Measurements from ENCODE around the gene WFDC2. TPM values are rescaled to one million over a fixed set of nuclear protein-coding genes. Genes with fewer than 3 reads are reported as not detected.

The WFDC2 gene
- total and polyA plus RNA-seq, 2 donors (not counting 3 experiments of a cell fraction or from before 2014, with no cell fraction given), result not detected

DNA sequence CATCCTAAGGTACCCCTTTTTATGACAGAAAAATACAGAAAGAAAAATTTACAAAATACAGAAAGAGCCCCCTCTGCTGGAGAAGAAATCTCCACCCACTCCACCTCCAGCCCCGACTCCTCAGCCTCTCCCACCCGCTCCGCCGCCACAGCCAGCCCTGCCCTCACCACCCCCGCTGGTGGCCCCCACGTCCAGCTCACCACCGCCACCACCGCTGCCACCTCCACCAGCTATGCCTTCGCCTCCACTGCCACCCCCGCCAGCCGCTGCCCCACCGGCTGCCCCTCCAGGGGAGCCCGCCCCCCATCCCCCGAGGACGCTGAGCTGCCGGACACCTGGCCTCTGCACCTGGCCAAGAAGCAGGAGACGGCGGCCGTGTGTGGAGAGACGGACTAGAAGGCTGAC is 17.7 kb downstream of the WFDC2 start:
- no peaks in the 10 kb centered on the region for H3K9me1 ChIP-seq (replicated peaks; ENCODE audit: control insufficient read depth, extremely low read depth, insufficient read depth, low read length)
- H3K4me2 ChIP-seq (ENCODE audit: insufficient read depth, low read length), result no peak overlapping the region
- H2AFZ ChIP-seq (ENCODE audit: low read depth, low read length), result no peak overlapping the region
- CTCF ChIA-PET, result no interaction called here
- no peaks in the 10 kb centered on the region for H3K36me3 ChIP-seq (ENCODE audit: control insufficient read depth in 2 of 2, extremely low read depth in 1 of 2, insufficient read depth in 2 of 2, low read length in 2 of 2)
- no peak for TF ChIP-seq POLR2A (IDR thresholded peaks at IDR 0.05; ENCODE audit: low read depth, low read length)
- TF ChIP-seq, protein P1, sequence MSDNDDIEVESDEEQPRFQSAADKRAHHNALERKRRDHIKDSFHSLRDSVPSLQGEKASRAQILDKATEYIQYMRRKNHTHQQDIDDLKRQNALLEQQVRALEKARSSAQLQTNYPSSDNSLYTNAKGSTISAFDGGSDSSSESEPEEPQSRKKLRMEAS (IDR thresholded peaks at IDR 0.05; ENCODE audit: insufficient read depth, insufficient read length), result no peak
- no peak for TF ChIP-seq MYC (IDR thresholded peaks at IDR 0.05; ENCODE audit: low read depth, low read length)
- no peak for TF ChIP-seq GATA2 (IDR thresholded peaks at IDR 0.05; ENCODE audit: insufficient read depth, insufficient read length, low read depth, low read length)
- no peak for TF ChIP-seq FOS (IDR thresholded peaks at IDR 0.05; ENCODE audit: borderline replicate concordance, insufficient read depth, low read length)
- TF ChIP-seq EZH2 (IDR thresholded peaks at IDR 0.05; ENCODE audit: borderline replicate concordance, low read depth, low read length, severe bottlenecking), result no peak
- no peak overlapping the region for H3K4me3 ChIP-seq (replicated peaks in 1 of 3; ENCODE audit: insufficient read depth in 1 of 3, low read depth in 1 of 3, low read length in 3 of 3)
- intact Hi-C loops (cut with micrococcal nuclease), result no loop called here
- POLR2A ChIA-PET, result no interaction called here
- no peak overlapping the region for H3K9ac ChIP-seq (replicated peaks; ENCODE audit: extremely low read depth, insufficient read depth, low read length)
- BruUV-seq (replicated peaks), result no TSS peak
- H4K20me1 ChIP-seq (replicated peaks; ENCODE audit: control insufficient read depth, extremely low read depth, insufficient read depth, low read length), result no peaks in the 10 kb centered on the region
- H3K4me1 ChIP-seq (ENCODE audit: control insufficient read depth, extremely low read depth, insufficient read depth, low read length), result no peaks in the 10 kb centered on the region
- FAIRE-seq, result no peak
- H3K27ac ChIP-seq (ENCODE audit: insufficient read depth, low read depth, low read length), result no peak overlapping the region
- H3K79me2 ChIP-seq (ENCODE audit: control insufficient read depth, insufficient read depth, low read length), result no peaks in the 10 kb centered on the region
- dilution Hi-C loops (cut with MboI; ENCODE audit: extremely low pct_ligation_motif_present, low sequenced_read_pairs), result no loop called here
- no peak for DNase-seq (ENCODE audit: low read depth, low spot score)
- H3K27me3 ChIP-seq (ENCODE audit: control insufficient read depth in 2 of 2, insufficient read depth in 2 of 2, low read length in 2 of 2), result peaks cover 3 to 8% of the 10 kb centered on the region in 2 experiments
- H3K9me3 ChIP-seq (replicated peaks; ENCODE audit: control insufficient read depth, insufficient read depth, low read length), result no peaks in the 10 kb centered on the region

DNA sequence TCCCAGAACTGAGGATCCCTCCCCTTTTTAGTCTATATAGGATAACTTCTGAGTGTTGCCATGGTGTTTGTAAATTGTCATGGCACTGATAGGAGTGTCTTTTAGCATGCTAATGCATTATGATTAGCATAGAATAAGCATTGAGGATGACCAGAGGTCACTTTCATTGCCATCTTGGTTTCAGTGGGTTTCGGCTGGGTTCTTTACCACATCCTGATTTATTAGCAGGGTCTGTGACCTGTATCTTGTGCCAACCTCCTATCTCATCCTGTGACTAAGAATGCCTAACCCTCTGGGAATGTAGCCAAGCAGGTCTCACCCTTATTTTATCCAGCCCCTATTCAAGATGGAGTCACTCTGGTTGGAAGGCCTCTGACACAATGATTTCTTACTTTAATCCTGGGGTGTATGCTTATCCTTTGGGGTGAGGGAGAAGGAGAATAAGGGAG is 19.6 kb downstream of the WFDC2 start:
- H3K4me3 ChIP-seq (replicated peaks in 1 of 3; ENCODE audit: insufficient read depth in 1 of 3, low read depth in 1 of 3, low read length in 3 of 3), result no peak overlapping the region
- no TSS peak for BruUV-seq (replicated peaks)
- H3K9me1 ChIP-seq (replicated peaks; ENCODE audit: control insufficient read depth, extremely low read depth, insufficient read depth, low read length), result no peaks in the 10 kb centered on the region
- DNase-seq (ENCODE audit: low read depth, low spot score) (peak; percentile 5), FAIRE-seq (no peak)
- H2AFZ ChIP-seq (ENCODE audit: low read depth, low read length), result no peak overlapping the region
- no peaks in the 10 kb centered on the region for H3K36me3 ChIP-seq (ENCODE audit: control insufficient read depth in 2 of 2, extremely low read depth in 1 of 2, insufficient read depth in 2 of 2, low read length in 2 of 2)
- no peaks in the 10 kb centered on the region for H3K79me2 ChIP-seq (ENCODE audit: control insufficient read depth, insufficient read depth, low read length)
- CTCF ChIA-PET, result interaction anchor here (1.2 kb wide), 1 partner anchor 282 kb away, joined by 3 read pairs; no protein-coding TSS in a partner anchor
- dilution Hi-C loops (cut with MboI; ENCODE audit: extremely low pct_ligation_motif_present, low sequenced_read_pairs) (no loop called here), intact Hi-C loops (cut with micrococcal nuclease) (no loop called here)
- POLR2A ChIA-PET, result no interaction called here
- H3K4me1 ChIP-seq (ENCODE audit: control insufficient read depth, extremely low read depth, insufficient read depth, low read length), result no peaks in the 10 kb centered on the region
- no peak overlapping the region for H3K9ac ChIP-seq (replicated peaks; ENCODE audit: extremely low read depth, insufficient read depth, low read length)
- H3K27ac ChIP-seq (ENCODE audit: insufficient read depth, low read depth, low read length), result no peak overlapping the region
- H3K27me3 ChIP-seq (ENCODE audit: control insufficient read depth in 2 of 2, insufficient read depth in 2 of 2, low read length in 2 of 2), result peaks cover 3 to 8% of the 10 kb centered on the region in 2 experiments
- H4K20me1 ChIP-seq (replicated peaks; ENCODE audit: control insufficient read depth, extremely low read depth, insufficient read depth, low read length), result no peaks in the 10 kb centered on the region
- TF ChIP-seq FOS (IDR thresholded peaks at IDR 0.05; ENCODE audit: borderline replicate concordance, insufficient read depth, low read length), result peak; percentile 48
- TF ChIP-seq GATA2 (IDR thresholded peaks at IDR 0.05; ENCODE audit: insufficient read depth, insufficient read length, low read depth, low read length), result peak; percentile 82
- peak; percentile 32 for TF ChIP-seq POLR2AphosphoS5 (IDR thresholded peaks at IDR 0.05; ENCODE audit: insufficient read depth, low read depth, low read length)
- TF ChIP-seq JUN (IDR thresholded peaks at IDR 0.05; ENCODE audit: borderline replicate concordance, insufficient read depth, insufficient read length, low read depth), result no peak
- TF ChIP-seq POLR2A (IDR thresholded peaks at IDR 0.05; ENCODE audit: low read depth, low read length), result no peak
- no peak overlapping the region for H3K4me2 ChIP-seq (ENCODE audit: insufficient read depth, low read length)
- no peaks in the 10 kb centered on the region for H3K9me3 ChIP-seq (replicated peaks; ENCODE audit: control insufficient read depth, insufficient read depth, low read length)

All from endothelial cell of umbilical vein (primary cell).